Fibroblast of mammary gland (primary cell): ENCODE data around the gene CEP170.
A peak's percentile ranks its signal among the peaks of the same experiment; 100 is the strongest.
"Not testable (repeated sequence)": the region's sequence is repeated elsewhere in the genome, so short reads cannot be mapped to it uniquely, and the experiment has no call there.

ENCODE experiments used
- DNase-seq: peaks from one replicate; pipeline ENCODE4 v3.0.0-alpha.2; 2010; ENCODE audit warnings: low read depth
- H3K4me3 ChIP-seq: 2 replicates; pipeline ENCODE4 v1.5.1; 2011; ENCODE audit warnings: low read depth, mild to moderate bottlenecking, low read length, moderate library complexity; ENCODE audit not compliant: control insufficient read depth
- CTCF ChIP-seq: conservative IDR thresholded peaks from 2 replicates; pipeline ENCODE4 v1.5.1; 2011; ENCODE audit warnings: low read depth, low read length, inconsistent platforms; ENCODE audit not compliant: control insufficient read depth, insufficient read depth

Gene CEP170

GRCh38 chr1:243213045-243213787 is 41.9 kb downstream of the CEP170 start:
- TF ChIP-seq CTCF, result no peak
- no peak overlapping the region for H3K4me3 ChIP-seq
- peak; percentile 82 for DNase-seq

- not testable (repeated sequence) for DNase-seq, H3K4me3 ChIP-seq
Observed at GRCh38 chr1:243211984-243212383, 43.1 kb downstream of the CEP170 start.

GRCh38 chr1:243205026-243205501 is 50.0 kb downstream of the CEP170 start:
- DNase-seq, result peak; percentile 81
- not testable (repeated sequence) for H3K4me3 ChIP-seq

GRCh38 chr1:243204336-243204735 is 50.7 kb downstream of the CEP170 start:
- H3K4me3 ChIP-seq, DNase-seq: not testable (repeated sequence)

GRCh38 chr1:243203196-243203595 is 51.9 kb downstream of the CEP170 start:
- H3K4me3 ChIP-seq, DNase-seq: not testable (repeated sequence)

GRCh38 chr1:243201316-243201715 is 53.8 kb downstream of the CEP170 start:
- not testable (repeated sequence) for DNase-seq, H3K4me3 ChIP-seq

- DNase-seq, H3K4me3 ChIP-seq: not testable (repeated sequence)
Observed at GRCh38 chr1:243197524-243197923, 57.6 kb downstream of the CEP170 start.

- DNase-seq, H3K4me3 ChIP-seq: not testable (repeated sequence)
Observed at GRCh38 chr1:243193330-243193729, 61.8 kb downstream of the CEP170 start.

- DNase-seq, result not testable (repeated sequence)
Observed at GRCh38 chr1:243186201-243186995, 68.7 kb downstream of the CEP170 start.

GRCh38 chr1:243184787-243185186 is 70.3 kb downstream of the CEP170 start:
- DNase-seq, H3K4me3 ChIP-seq: not testable (repeated sequence)

More at GRCh38 chr1:243186201-243186995, 68.7 kb downstream of the CEP170 start:
- not testable (repeated sequence) for H3K4me3 ChIP-seq

- not testable (repeated sequence) for H3K4me3 ChIP-seq, DNase-seq
Observed at GRCh38 chr1:243183661-243184060, 71.4 kb downstream of the CEP170 start.

GRCh38 chr1:243183176-243183575 is 71.9 kb downstream of the CEP170 start:
- not testable (repeated sequence) for H3K4me3 ChIP-seq, DNase-seq

GRCh38 chr1:243179720-243180119 is 75.4 kb downstream of the CEP170 start:
- no peak for TF ChIP-seq CTCF
- H3K4me3 ChIP-seq, result no peak overlapping the region
- no peak for DNase-seq

- H3K4me3 ChIP-seq, DNase-seq: not testable (repeated sequence)
Observed at GRCh38 chr1:243177792-243178191, 77.3 kb downstream of the CEP170 start.

GRCh38 chr1:243173758-243174369 is 81.2 kb downstream of the CEP170 start:
- DNase-seq, H3K4me3 ChIP-seq: not testable (repeated sequence)

GRCh38 chr1:243164911-243165310 is 90.2 kb downstream of the CEP170 start:
- not testable (repeated sequence) for H3K4me3 ChIP-seq, DNase-seq
